ENCODE measurements around the gene CDA. TPM values are rescaled to one million over a fixed set of nuclear protein-coding genes. Genes with fewer than 3 reads are reported as not detected.

CDA gene
- total RNA-seq, 5 donors from 2014 or later (not counting 1 experiment from before 2014, with no cell fraction given), result 0.35 TPM; not detected in 4

DNA sequence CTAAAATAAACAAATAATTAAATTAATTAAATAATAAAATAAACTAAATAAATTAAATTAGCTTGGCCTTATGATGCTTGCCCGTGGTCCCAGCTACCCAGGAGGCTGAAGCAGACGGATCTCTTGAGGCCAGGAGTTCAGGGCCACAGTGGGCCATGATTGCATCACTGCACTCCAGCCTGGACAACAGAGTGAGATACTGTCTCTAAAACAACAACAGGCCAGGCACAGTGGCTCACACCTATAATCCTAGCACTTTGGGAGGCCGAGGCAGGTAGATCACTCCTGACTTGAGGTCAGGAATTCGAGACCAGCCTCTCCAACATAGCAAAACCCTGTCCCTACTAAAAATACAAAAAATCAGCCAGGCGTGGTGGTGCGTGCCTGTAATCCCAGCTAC is 32.1 kb downstream of the CDA start:
- no peaks in the 10 kb centered on the region for H3K4me1 ChIP-seq (ENCODE audit: control insufficient read depth in 1 of 2, extremely low read depth in 1 of 2, insufficient read depth in 2 of 2, low read length in 2 of 2)
- H3K36me3 ChIP-seq (ENCODE audit: control insufficient read depth in 2 of 2, extremely low read depth in 1 of 2, insufficient read depth in 1 of 2, low read length in 1 of 2), result no peaks in the 10 kb centered on the region
- ChIA-PET POLR2A (no interaction called here), CTCF (interaction anchor here in 1 of 2 donors (0.6 kb wide), 1 partner anchor 1643 kb away, joined by 3 read pairs; no protein-coding TSS in a partner anchor)
- 60% methylated on average over 4 of the region's 6 CpGs for WGBS (ENCODE audit: insufficient coverage)
- no peak overlapping the region for H3K4me3 ChIP-seq (ENCODE audit: control insufficient read depth in 1 of 2, extremely low read depth in 1 of 2, low read length in 1 of 2)
- ATAC-seq (replicated peaks in 1 of 4) (no peak), DNase-seq (no peak)
- Mint-ChIP-seq H3K27me3 (peaks cover 15 to 16% of the 10 kb centered on the region in 2 donors), H3K36me3 (no peaks in the 10 kb centered on the region), H3K4me3 (no peak overlapping the region), H3K4me1 (peaks cover 0 to 2% (median 0%) of the 10 kb centered on the region in 3 donors), H3K27ac (no peak overlapping the region), H3K9me3 (no peaks in the 10 kb centered on the region)
- peaks cover 0 to 10% of the 10 kb centered on the region in 2 experiments for H3K27me3 ChIP-seq (replicated peaks in 1 of 2; ENCODE audit: control insufficient read depth in 2 of 2, extremely low read depth in 1 of 2, insufficient read depth in 2 of 2, low read length in 1 of 2)
- no peak overlapping the region for H3K27ac ChIP-seq (ENCODE audit: low read length)
- H3K9me3 ChIP-seq, result no peaks in the 10 kb centered on the region

DNA sequence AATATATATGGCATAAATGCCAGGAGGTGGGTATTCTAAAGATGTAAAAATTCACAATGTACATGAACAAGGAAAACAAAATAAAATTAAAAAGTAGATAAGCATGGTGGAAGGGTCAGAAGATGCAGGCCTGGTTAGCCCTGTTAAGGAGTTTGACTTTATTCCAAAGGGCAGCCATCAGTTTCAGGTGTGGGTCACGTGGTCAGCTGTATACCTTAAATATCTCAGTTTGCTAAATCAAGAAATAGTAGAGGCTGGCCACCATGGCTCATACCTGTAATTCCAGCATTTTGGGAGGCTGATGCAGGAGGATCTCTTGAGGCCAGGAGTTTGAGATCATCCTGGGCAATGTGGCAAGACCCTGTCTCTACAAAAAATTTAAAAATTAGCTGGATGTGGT is 35.8 kb downstream of the CDA start:
- ChIA-PET POLR2A (no interaction called here), CTCF (no interaction called here)
- Mint-ChIP-seq H3K36me3 (no peaks in the 10 kb centered on the region), H3K9me3 (peaks cover 0 to 12% (median 0%) of the 10 kb centered on the region in 3 donors), H3K4me3 (no peak overlapping the region), H3K27ac (no peak overlapping the region), H3K27me3 (peaks cover 27% of the 10 kb centered on the region in 2 donors), H3K4me1 (no peaks in the 10 kb centered on the region)
- DNase-seq, result no peak
- Histone ChIP-seq H3K4me1 (ENCODE audit: control insufficient read depth in 1 of 2, extremely low read depth in 1 of 2, insufficient read depth in 2 of 2, low read length in 2 of 2) (no peaks in the 10 kb centered on the region), H3K27me3 (replicated peaks in 1 of 2; ENCODE audit: control insufficient read depth in 2 of 2, extremely low read depth in 1 of 2, insufficient read depth in 2 of 2, low read length in 1 of 2) (peaks cover 0 to 10% of the 10 kb centered on the region in 2 experiments), H3K36me3 (ENCODE audit: control insufficient read depth in 2 of 2, extremely low read depth in 1 of 2, insufficient read depth in 1 of 2, low read length in 1 of 2) (no peaks in the 10 kb centered on the region), H3K27ac (ENCODE audit: low read length) (no peak overlapping the region), H3K4me3 (ENCODE audit: control insufficient read depth in 1 of 2, extremely low read depth in 1 of 2, low read length in 1 of 2) (no peak overlapping the region), H3K9me3 (no peaks in the 10 kb centered on the region)
- WGBS (ENCODE audit: insufficient coverage), result no CpG with 5 or more reads among the region's 1 CpG
- ATAC-seq (replicated peaks in 1 of 4), result no peak

DNA sequence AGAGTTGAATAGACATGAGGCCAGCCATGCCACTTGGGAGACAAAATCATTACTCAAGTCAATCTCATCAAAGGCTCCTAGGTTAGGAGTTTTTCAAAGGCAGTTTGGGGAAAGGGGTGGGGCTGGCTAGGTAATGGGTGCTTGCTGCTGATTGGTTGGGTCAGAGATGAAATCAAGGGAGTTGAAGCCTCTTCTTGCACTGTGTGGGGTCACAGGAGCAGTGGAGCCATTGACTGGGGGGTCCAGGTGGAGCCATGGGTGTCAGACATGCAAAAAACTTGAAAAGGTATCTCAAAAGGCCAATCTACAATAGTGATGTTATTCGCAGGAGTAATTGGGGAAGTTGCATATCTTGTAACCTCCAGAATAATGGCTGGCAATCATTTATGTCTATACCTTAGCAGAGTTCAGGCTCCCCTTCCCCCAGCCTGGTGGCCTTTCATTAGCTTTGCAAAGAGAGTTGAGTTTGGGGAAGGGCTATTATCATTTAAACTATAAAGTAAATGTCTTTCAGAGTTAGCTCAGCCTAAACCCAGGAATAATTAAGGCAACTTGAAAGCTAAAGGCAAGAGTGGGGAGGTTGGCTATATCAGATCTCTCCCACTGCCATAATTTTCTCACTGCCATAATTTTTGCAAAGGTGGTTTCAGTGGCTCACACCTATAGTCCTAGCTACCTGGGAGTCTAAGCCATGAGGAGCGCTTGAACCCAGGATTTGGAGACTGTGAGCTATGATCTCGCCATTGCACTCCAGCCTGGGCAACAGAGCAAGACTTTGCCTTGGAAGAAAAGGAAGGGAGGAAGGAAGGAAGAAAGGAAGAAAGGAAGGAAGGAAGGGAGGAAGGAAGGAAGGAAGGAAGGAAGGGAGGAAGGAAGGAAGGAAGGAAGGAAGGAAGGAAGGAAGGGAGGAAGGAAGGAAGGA is 36.5 kb downstream of the CDA start:
- no peak overlapping the region for H3K4me3 ChIP-seq (ENCODE audit: control insufficient read depth in 1 of 2, extremely low read depth in 1 of 2, low read length in 1 of 2)
- POLR2A ChIA-PET, result no interaction called here
- ATAC-seq (replicated peaks in 1 of 4) (no peak), DNase-seq (no peak)
- Mint-ChIP-seq H3K36me3 (no peaks in the 10 kb centered on the region), H3K27me3 (peaks cover 24 to 27% of the 10 kb centered on the region in 2 donors), H3K9me3 (peaks cover 0 to 12% (median 0%) of the 10 kb centered on the region in 3 donors), H3K4me3 (no peak overlapping the region), H3K4me1 (no peaks in the 10 kb centered on the region), H3K27ac (no peak overlapping the region)
- no peaks in the 10 kb centered on the region for H3K4me1 ChIP-seq (ENCODE audit: control insufficient read depth in 1 of 2, extremely low read depth in 1 of 2, insufficient read depth in 2 of 2, low read length in 2 of 2)
- no peak overlapping the region for H3K27ac ChIP-seq (ENCODE audit: low read length)
- H3K9me3 ChIP-seq, result no peaks in the 10 kb centered on the region
- no peaks in the 10 kb centered on the region for H3K36me3 ChIP-seq (ENCODE audit: control insufficient read depth in 2 of 2, extremely low read depth in 1 of 2, insufficient read depth in 1 of 2, low read length in 1 of 2)
- peaks cover 0 to 6% of the 10 kb centered on the region in 2 experiments for H3K27me3 ChIP-seq (replicated peaks in 1 of 2; ENCODE audit: control insufficient read depth in 2 of 2, extremely low read depth in 1 of 2, insufficient read depth in 2 of 2, low read length in 1 of 2)
- 94% methylated on average over 2 of the region's 3 CpGs for WGBS (ENCODE audit: insufficient coverage)
- CTCF ChIA-PET, result interaction anchor here in 1 of 2 donors (0.9 kb wide), 1 partner anchor 15 kb away, joined by 3 read pairs; no protein-coding TSS in a partner anchor

DNA sequence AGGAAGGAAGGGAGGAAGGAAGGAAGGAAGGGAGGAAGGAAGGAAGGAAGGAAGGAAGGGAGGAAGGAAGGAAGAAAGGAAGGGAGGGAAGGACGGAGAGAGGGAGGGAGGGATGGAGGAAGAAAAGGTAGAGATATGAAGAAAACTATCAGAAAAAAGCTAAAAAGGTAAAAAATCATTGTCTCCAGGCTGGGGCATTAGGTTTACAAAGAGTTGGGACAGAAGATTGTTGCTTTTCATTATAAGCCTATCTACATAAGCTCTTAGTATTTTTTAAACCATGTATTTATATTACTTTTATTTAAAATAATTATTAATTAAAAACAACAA is 37.2 kb downstream of the CDA start:
- Histone ChIP-seq H3K4me3 (ENCODE audit: control insufficient read depth in 1 of 2, extremely low read depth in 1 of 2, low read length in 1 of 2) (no peak overlapping the region), H3K36me3 (ENCODE audit: control insufficient read depth in 2 of 2, extremely low read depth in 1 of 2, insufficient read depth in 1 of 2, low read length in 1 of 2) (no peaks in the 10 kb centered on the region), H3K9me3 (no peaks in the 10 kb centered on the region), H3K27ac (ENCODE audit: low read length) (no peak overlapping the region), H3K27me3 (replicated peaks in 1 of 2; ENCODE audit: control insufficient read depth in 2 of 2, extremely low read depth in 1 of 2, insufficient read depth in 2 of 2, low read length in 1 of 2) (peaks cover 0 to 6% of the 10 kb centered on the region in 2 experiments), H3K4me1 (ENCODE audit: control insufficient read depth in 1 of 2, extremely low read depth in 1 of 2, insufficient read depth in 2 of 2, low read length in 2 of 2) (no peaks in the 10 kb centered on the region)
- Mint-ChIP-seq H3K4me3 (no peak overlapping the region), H3K4me1 (no peaks in the 10 kb centered on the region), H3K36me3 (no peaks in the 10 kb centered on the region), H3K27ac (no peak overlapping the region), H3K9me3 (peaks cover 0 to 12% (median 0%) of the 10 kb centered on the region in 3 donors), H3K27me3 (peaks cover 24 to 27% of the 10 kb centered on the region in 2 donors)
- ChIA-PET CTCF (interaction anchor here in 1 of 2 donors (0.9 kb wide), 1 partner anchor 14 kb away, joined by 3 read pairs; no protein-coding TSS in a partner anchor), POLR2A (no interaction called here)
- WGBS (ENCODE audit: insufficient coverage), result no CpG with 5 or more reads among the region's 1 CpG
- no peak for ATAC-seq (replicated peaks in 1 of 4)
- DNase-seq, result no peak

DNA sequence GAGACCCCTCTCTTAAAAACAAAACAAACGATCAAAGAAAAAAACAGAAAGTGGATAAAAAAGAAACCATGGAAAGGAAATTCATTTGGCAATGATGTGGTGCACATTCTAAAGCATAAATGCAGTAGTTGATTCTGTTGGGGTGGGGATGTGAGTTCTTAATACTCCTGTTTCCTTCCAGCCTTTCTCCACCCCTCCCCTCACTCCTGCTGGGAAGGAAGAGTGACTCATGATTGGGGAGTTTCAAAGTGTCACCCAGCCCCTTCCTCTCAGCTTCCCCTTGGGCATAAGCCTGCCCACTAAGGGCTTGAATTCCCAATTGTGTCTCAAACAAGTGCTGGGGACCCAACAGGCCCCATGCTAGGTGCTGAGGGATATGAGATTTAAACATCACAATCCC is 37.6 kb downstream of the CDA start:
- H3K9me3 Mint-ChIP-seq, result peaks cover 0 to 12% (median 0%) of the 10 kb centered on the region in 3 donors
- no peak overlapping the region for H3K27ac Mint-ChIP-seq
- ATAC-seq (replicated peaks in 1 of 4), result no peak
- no peaks in the 10 kb centered on the region for H3K4me1 Mint-ChIP-seq
- no peak for DNase-seq
- Histone ChIP-seq H3K9me3 (no peaks in the 10 kb centered on the region), H3K27ac (ENCODE audit: low read length) (no peak overlapping the region), H3K36me3 (ENCODE audit: control insufficient read depth in 2 of 2, extremely low read depth in 1 of 2, insufficient read depth in 1 of 2, low read length in 1 of 2) (no peaks in the 10 kb centered on the region), H3K4me1 (ENCODE audit: control insufficient read depth in 1 of 2, extremely low read depth in 1 of 2, insufficient read depth in 2 of 2, low read length in 2 of 2) (no peaks in the 10 kb centered on the region), H3K4me3 (ENCODE audit: control insufficient read depth in 1 of 2, extremely low read depth in 1 of 2, low read length in 1 of 2) (no peak overlapping the region), H3K27me3 (replicated peaks in 1 of 2; ENCODE audit: control insufficient read depth in 2 of 2, extremely low read depth in 1 of 2, insufficient read depth in 2 of 2, low read length in 1 of 2) (peaks cover 0 to 6% of the 10 kb centered on the region in 2 experiments)
- POLR2A ChIA-PET, result no interaction called here
- no peaks in the 10 kb centered on the region for H3K36me3 Mint-ChIP-seq
- CTCF ChIA-PET, result no interaction called here
- H3K4me3 Mint-ChIP-seq, result no peak overlapping the region
- peaks cover 24 to 27% of the 10 kb centered on the region in 2 donors for H3K27me3 Mint-ChIP-seq
- no CpG with 5 or more reads among the region's 1 CpG for WGBS (ENCODE audit: insufficient coverage)

DNA sequence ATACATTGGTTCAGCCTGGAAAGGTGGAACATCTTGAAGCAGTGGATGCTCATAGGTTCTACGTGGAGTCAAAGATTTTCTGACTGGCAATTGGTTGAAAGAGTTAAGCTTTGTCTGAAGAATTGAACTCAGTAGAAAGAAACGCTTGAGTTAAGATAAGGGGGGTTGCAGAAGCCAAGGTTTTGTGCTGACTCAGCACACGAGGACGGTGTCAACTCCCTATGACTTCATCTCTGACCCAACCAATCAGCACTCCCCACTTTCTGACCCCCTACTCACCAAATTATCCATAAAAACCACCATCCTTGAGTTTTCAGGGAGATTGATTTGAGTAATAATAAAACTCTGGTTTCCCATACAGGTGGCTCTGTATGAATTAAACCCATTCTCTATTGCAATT is 41.8 kb downstream of the CDA start:
- Mint-ChIP-seq H3K27me3 (peaks cover 16 to 20% of the 10 kb centered on the region in 2 donors), H3K36me3 (no peaks in the 10 kb centered on the region), H3K9me3 (peaks cover 0 to 12% (median 0%) of the 10 kb centered on the region in 3 donors), H3K4me3 (no peak overlapping the region), H3K4me1 (peaks cover 8 to 11% (median 9%) of the 10 kb centered on the region in 3 donors), H3K27ac (no peak overlapping the region)
- H3K9me3 ChIP-seq, result no peaks in the 10 kb centered on the region
- WGBS (ENCODE audit: insufficient coverage), result 57% methylated on average over 1 of the region's 4 CpGs
- DNase-seq (no peak), ATAC-seq (replicated peaks in 1 of 4) (no peak)
- H3K27me3 ChIP-seq (replicated peaks in 1 of 2; ENCODE audit: control insufficient read depth in 2 of 2, extremely low read depth in 1 of 2, insufficient read depth in 2 of 2, low read length in 1 of 2), result no peaks in the 10 kb centered on the region
- H3K4me3 ChIP-seq (ENCODE audit: control insufficient read depth in 1 of 2, extremely low read depth in 1 of 2, low read length in 1 of 2), result no peak overlapping the region
- ChIA-PET CTCF (no interaction called here), POLR2A (interaction anchor here in 1 of 2 donors (1.0 kb wide), 1 partner anchor 30 kb away, joined by 3 read pairs; no protein-coding TSS in a partner anchor)
- no peaks in the 10 kb centered on the region for H3K36me3 ChIP-seq (ENCODE audit: control insufficient read depth in 2 of 2, extremely low read depth in 1 of 2, insufficient read depth in 1 of 2, low read length in 1 of 2)
- peaks cover 3 to 18% of the 10 kb centered on the region in 2 experiments for H3K4me1 ChIP-seq (ENCODE audit: control insufficient read depth in 1 of 2, extremely low read depth in 1 of 2, insufficient read depth in 2 of 2, low read length in 2 of 2)
- no peak overlapping the region for H3K27ac ChIP-seq (ENCODE audit: low read length)

Measured in T-cell (primary cell).